Right atrium auricular region (tissue), 2 donors: ENCODE measurements around the gene EXOSC3. TPM values are rescaled to one million over a fixed set of nuclear protein-coding genes. Genes with fewer than 3 reads are reported as not detected.

ENCODE experiments used
- DNase-seq: peaks from one replicate; pipeline ENCODE4 v3.0.0-alpha.2; 2019; ENCODE audit warnings: low spot score
- H3K27ac ChIP-seq, 2 donors: fragments of 200-600 bp; sonication (generic); 1 replicate in 1 of 2; 2 replicates in 1 of 2; pipeline ENCODE4 v1.5.1; 2016 to 2019
- H3K27me3 ChIP-seq, 2 donors: fragments of 200-600 bp; sonication (generic); one replicate each; pipeline versions ENCODE4 v1.5.1 to v1.6.0; 2017 to 2019
- H3K36me3 ChIP-seq: fragments of 200-600 bp; sonication (generic); one replicate; pipeline ENCODE4 v1.5.1; 2016
- H3K4me1 ChIP-seq, 2 donors: fragments of 200-600 bp; sonication (generic); one replicate each; pipeline versions ENCODE4 v1.5.1 to v1.6.0; 2017 to 2019
- H3K4me3 ChIP-seq, 2 donors: fragments of 200-600 bp; sonication (generic); 1 replicate in 1 of 2; 2 replicates in 1 of 2; pipeline ENCODE4 v1.5.1; 2017 to 2019; ENCODE audit warnings: mild to moderate bottlenecking in 1 of 2, moderate library complexity in 1 of 2
- H3K9me3 ChIP-seq, 2 donors: fragments of 200-600 bp; sonication (generic); one replicate each; pipeline ENCODE4 v1.5.1; 2019
- CTCF ChIP-seq, 2 donors: fragments of 200-600 bp; sonication (generic); IDR thresholded peaks; one replicate each; pipeline ENCODE4 v1.5.1; 2019; ENCODE audit warnings: antibody characterized with exemption in 2 of 2
- total RNA-seq, 2 donors: library from RNA; depleted of rRNA; stranded (reverse); fragments of >200 nt; gene quantifications; one replicate each; pipeline ENCODE4 v1.1.0, GENCODE V29; 2016

The EXOSC3 gene
- total RNA-seq, 2 donors from 2014 or later: 14.1 to 16.9 TPM

GRCh38 chr9:37730839-37731238 lies 54.0 kb downstream of the EXOSC3 start:
- no peak overlapping the region for H3K27ac ChIP-seq
- DNase-seq: no peak
- no peaks in the 10 kb centered on the region for H3K9me3 ChIP-seq
- H3K4me3 ChIP-seq: no peak overlapping the region
- H3K27me3 ChIP-seq: no peaks in the 10 kb centered on the region
- H3K36me3 ChIP-seq: no peaks in the 10 kb centered on the region
- no peaks in the 10 kb centered on the region for H3K4me1 ChIP-seq
- no peak for TF ChIP-seq CTCF (IDR thresholded peaks at IDR 0.05)

DNA sequence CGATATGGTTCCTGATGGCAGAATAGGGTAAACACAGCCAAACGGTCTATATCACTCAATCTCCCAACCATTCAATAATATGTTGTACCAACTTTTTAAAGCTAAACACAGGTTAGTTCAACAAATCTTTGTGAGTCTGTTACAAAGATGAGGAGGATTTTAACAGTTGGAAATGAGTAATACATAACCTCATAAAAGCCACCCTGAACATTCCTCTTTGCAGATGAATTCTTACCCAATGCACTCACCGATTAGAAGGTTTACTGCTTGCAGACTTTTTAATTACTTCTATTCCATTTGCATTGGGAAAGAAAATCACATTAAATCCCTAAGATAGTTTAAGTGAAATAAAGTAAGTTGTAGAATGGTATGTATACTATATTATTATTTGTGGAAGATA lies 54.6 kb downstream of the EXOSC3 start:
- no peaks in the 10 kb centered on the region for H3K9me3 ChIP-seq
- no peaks in the 10 kb centered on the region for H3K36me3 ChIP-seq
- no peaks in the 10 kb centered on the region for H3K4me1 ChIP-seq
- DNase-seq: no peak
- no peak for TF ChIP-seq CTCF (IDR thresholded peaks at IDR 0.05)
- H3K27ac ChIP-seq: no peak overlapping the region
- H3K27me3 ChIP-seq: no peaks in the 10 kb centered on the region
- H3K4me3 ChIP-seq: no peak overlapping the region

Other genes starting within 250 kb of the EXOSC3 start
- 1 to 10 TPM; 5.5 to 5.7 TPM for gene FBXO10, start 208.7 kb downstream of the EXOSC3 start, total RNA-seq
- gene TOMM5, start 192.5 kb downstream of the EXOSC3 start, total RNA-seq: 10 to 100 TPM; 45.5 to 63.9 TPM
- under 1 TPM; 0.31 to 0.82 TPM for gene FRMPD1, start 134.1 kb downstream of the EXOSC3 start, total RNA-seq
- 1 to 10 TPM; 2.5 to 3.9 TPM for gene TRMT10B, start 31.3 kb downstream of the EXOSC3 start, total RNA-seq
- 10 to 100 TPM; 14.1 to 18.2 TPM for gene DCAF10, start 15.7 kb upstream of the EXOSC3 start, total RNA-seq
- 10 to 100 TPM; 23.5 to 27.1 TPM for gene SLC25A51, start 119.1 kb upstream of the EXOSC3 start, total RNA-seq